MV-4-11 (cell line): Measurements from ENCODE around the gene SUSD1.
"Not testable (repeated sequence)": the region's sequence is repeated elsewhere in the genome, so short reads cannot be mapped to it uniquely, and the experiment has no call there.

Experiments used
- DNase-seq: peaks from one replicate; lab custom pipeline; 2025; lab: John Stamatoyannopoulos, UW

SUSD1 gene

DNA sequence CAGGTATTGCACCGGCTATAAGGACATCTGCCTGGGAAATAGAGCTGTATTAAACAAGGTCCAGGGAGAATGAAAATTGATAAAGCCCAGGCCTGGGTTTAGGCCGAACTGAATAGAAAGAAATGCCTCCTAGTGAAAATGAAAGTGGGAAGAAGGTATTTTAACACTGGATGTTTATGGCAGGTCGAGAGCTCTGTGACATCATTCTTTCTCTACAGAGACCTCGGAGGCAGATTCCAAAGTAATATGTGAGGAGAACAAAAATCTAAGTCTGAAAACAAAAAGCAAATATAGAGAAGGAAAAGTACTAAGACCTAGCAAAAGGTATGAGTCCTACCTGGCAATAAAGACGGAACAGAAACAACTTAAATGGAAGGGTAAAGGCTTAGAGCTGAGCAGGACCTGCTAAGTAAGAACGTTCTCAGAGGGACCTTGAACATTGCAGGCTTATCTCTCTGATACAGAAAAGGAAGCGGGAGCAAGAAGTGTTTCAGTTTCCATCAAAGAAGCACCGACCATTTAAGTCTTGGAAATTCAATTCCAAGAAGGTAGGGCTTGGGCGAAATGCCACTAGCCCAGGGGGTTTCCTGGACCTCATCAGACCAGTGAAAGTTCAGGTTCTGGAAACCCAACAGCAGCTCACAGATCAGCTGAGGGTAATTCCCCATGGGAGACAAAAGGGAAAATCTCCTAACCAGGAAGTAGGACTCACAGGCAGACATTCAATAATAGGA is 80.0 kb downstream of the SUSD1 start:
- peak; percentile 53 for DNase-seq

GRCh38 chr9:112094241-112094640 is 80.9 kb downstream of the SUSD1 start:
- DNase-seq: no peak

- DNase-seq: no peak
Observed at GRCh38 chr9:112093870-112094216, 81.3 kb downstream of the SUSD1 start.

DNA sequence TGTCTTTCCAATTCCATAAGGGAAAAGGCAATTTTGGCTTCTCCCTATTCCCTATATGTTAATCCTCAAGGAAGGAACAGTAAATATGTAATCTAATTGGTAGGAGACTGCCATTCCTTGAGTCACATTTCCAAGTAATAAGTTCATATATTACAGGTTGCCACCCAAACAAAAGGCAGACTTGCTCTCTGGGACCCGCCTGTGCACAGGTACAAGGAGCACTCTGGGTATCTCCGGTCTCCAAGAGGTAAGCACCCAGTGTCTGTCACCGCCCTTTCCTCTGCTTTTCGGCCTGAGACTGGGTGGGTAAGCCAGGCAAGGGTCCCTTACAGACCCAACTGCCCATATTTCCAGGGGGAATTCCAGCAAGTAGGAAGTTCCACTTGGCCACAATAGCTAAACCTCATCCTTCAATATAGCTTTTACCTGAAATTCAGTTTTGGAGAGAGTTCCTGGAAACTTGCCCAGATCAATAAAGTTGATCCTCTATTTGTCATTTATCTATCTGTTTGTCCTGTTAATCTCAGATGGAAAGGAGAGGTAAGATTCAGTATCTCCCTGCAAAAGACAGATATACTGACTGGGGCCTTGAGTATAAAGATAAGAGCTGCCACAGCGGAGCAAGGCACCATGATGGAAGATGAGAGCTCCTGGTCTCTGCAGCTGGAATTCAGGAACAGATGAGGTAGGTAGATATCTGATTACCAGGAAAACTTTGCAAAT is 81.8 kb downstream of the SUSD1 start:
- no peak for DNase-seq

- no peak for DNase-seq
Observed at GRCh38 chr9:112091810-112092209, 83.3 kb downstream of the SUSD1 start.

DNA sequence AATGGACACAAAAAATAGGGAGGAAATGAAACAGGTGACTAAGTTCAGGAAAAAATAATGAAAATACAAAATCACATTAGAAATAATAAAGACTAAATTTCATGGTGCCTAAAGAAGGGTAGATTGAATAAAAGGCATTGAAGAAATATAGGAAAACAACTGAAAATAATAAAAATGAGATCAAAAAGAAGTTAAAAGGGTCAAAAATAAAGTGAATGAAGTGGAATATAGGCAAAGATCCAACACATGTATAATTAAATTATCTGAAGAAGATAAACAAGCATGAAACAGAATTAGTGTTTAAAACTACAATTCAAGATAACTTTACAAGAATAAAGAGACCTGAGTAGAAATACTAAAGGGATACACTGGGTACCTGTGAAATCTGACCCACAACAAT is 87.6 kb downstream of the SUSD1 start:
- no peak for DNase-seq

DNA sequence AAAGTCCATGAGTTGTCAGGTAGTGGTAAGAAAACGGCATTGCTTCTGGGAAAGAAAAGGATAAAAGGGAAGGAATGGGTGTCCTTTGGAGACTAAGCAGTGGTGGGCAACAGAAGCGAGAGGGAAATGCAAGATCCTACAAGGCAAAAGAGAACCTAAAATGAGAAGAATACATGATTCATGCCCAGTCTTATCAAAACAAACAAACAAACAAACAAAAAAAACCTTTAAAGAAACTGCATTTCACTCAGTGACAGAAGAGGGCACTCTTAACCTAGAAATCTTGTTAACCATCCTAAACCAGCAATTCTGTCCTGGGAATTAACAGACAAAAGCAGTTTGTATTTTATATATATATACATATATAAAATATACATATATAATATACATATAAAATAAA is 88.5 kb downstream of the SUSD1 start:
- DNase-seq: no peak

DNA sequence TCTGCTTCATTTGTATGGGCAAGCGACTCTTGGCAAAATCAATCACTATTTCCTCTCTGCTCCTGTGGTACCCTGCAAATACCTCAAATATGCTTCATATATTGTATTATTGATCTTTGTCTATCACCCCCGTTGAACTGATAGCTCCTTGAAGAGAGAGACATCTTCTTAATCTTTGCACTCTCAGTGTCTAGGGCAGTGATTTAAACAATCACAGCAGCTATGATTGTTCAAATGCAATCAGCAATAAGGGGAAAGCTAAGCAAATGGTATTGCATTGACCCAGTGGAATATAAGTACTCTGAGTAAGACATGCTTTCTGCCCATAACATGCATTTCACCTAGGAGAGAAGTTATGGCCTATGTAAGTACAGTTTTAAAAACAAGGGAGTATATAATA is 90.2 kb downstream of the SUSD1 start:
- no peak for DNase-seq

- no peak for DNase-seq
Observed at GRCh38 chr9:112084334-112084733, 90.8 kb downstream of the SUSD1 start.

- DNase-seq: no peak
Observed at GRCh38 chr9:112081918-112082729, 93.0 kb downstream of the SUSD1 start.

DNA sequence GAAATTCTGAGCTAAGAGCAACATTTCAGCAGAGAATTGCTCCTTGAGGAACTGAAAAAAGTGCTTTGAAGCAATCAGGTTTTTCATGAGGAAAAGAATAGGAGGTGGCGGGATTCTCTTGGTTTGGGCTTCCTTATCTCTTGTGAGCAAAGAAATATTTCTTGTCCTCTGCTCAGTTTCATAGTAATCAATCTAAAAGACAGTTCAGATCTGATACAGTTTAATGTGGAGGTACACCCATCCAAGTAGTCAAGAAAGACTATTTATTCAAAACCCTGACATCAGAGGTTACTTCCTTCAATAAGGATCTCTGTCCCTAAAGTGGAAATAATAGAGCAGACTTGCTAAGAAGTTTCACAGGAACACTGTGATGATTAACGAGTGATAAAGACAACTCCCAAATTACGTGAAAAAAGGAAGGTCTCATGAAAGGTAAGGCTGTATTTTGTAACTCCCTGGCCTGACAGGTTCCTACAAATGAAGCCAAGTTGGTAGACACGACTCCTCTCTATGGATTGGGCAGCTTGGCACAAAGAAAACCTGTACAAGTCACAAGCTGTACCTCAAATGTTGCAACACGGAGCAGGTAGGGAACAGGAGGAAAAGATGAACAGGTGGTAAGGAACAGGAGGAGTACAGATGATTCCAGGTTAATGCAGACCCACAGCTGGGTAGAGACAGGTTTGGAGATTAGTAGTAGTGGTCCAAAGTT is 94.1 kb downstream of the SUSD1 start:
- DNase-seq: no peak

GRCh38 chr9:112078432-112078831 is 96.7 kb downstream of the SUSD1 start:
- DNase-seq: peak; percentile 91

GRCh38 chr9:112076814-112077213 is 98.3 kb downstream of the SUSD1 start:
- DNase-seq: peak; percentile 57

GRCh38 chr9:112075009-112075378 is 100.1 kb downstream of the SUSD1 start:
- no peak for DNase-seq

DNA sequence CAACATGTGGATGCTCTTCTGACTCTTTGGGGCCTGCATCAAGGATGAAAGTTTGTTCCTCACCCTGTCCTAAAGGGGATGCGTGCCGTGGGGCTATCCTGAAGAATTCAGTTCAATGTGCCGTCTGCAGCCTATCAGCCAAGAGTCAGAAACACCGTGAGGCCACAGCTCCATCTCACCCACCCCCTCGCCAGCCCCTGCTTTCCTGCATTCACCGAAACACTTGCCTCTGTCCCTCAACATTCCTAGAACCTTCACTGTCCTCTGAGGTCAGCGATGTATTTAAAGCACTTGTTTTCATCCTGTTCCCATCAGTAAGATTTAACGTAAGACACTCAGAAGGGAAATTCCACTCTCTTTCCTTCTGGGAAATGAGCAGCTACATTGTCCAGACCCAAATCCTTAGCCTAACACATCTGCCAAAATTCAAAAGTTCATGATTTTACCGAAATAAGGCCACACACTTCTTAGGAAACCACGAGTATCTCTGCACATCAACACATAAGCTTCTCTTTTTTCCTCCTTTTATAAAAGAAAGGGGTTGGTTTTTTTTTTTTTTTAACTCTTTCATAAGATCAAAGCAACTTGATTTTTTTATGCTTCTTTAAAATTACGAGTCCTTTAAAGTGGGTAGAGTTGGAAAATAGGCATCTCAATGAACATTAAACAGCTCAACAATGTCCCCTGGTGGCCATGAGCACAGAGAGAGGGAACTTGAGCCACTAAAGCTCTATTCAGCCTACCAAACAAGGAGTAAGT is 100.7 kb downstream of the SUSD1 start:
- DNase-seq: peak; percentile 89

DNA sequence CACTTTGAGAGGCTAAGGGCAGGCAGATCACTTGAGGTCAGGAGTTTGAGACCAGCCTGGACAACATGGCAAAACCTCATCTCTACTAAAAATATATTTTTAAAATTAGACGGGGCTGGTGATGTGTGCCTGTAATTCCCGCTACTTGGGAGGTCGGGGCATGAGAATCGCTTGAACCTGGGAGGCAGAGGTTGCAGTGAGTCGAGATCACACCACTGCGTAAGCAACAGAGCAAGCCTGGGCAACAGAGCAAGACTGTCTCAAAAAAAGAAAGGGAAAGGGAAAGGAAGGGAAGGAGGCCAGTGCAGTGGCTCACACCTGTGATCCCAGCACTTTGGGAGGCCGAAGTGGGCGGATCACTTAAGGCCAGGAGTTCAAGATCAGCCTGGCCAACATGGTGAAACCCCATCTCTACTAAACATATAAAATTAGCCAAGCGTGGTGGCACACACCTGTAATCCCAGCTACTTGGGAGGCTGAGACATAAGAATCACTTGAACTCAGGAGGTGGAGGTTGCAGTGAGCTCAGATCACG is 101.4 kb downstream of the SUSD1 start:
- DNase-seq: not testable (repeated sequence)

- DNase-seq: peak; percentile 62
Observed at GRCh38 chr9:112072721-112073638, 102.1 kb downstream of the SUSD1 start.

DNA sequence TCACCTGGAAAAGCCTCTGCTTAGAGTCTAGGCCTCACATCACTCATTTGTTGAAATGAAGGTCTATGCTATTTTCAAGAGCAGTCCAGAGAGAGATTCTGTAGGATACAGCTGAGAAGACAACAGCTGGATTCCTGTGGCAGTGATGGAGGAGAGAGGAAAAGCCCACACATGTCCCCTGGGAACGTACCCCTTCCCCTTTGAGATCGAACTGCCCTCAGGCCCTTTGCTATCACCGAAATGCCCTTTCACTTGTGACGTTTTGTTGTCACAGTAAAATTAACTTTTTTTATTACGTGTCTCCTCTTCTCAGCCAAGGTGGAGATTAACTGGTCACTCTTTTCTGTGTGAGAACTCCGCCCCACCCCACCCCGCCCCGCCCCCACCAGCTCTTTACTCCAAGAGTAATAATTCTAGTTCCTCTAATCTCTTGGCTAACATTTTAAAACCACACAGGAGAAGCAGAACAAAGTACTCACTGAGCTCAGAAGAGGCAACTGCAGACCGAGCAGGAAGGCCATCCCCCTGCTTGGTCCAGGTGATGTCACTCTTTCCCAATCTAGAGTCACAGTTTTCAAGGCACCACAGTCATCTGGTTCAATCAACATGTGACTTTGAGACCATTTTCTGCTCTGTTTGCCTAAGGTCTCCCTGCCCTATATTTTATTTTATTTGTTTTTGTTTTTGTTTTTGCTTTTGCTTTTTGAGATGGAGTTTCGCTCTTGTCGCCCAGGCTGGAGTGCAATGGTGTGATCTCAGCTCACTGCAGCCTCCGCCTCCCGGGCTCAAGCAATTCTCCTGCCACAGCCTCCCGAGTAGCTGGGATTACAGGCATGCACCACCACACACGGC is 105.6 kb downstream of the SUSD1 start:
- peak; percentile 97 for DNase-seq
